ENCODE measurements around the gene DNAAF5.
"Not testable (repeated sequence)": the region's sequence is repeated elsewhere in the genome, so short reads cannot be mapped to it uniquely, and the experiment has no call there.

Gene DNAAF5

GRCh38 chr7:730501-731439 is 4.3 kb downstream of the DNAAF5 start:
- DNase-seq, result no peak

- DNase-seq, result no peak
Measured at GRCh38 chr7:731440-732085, 5.1 kb downstream of the DNAAF5 start.

- peak; percentile 39 for DNase-seq
Measured at GRCh38 chr7:732094-732541, 5.6 kb downstream of the DNAAF5 start.

- DNase-seq, result no peak
Measured at GRCh38 chr7:732556-732955, 6.1 kb downstream of the DNAAF5 start.

GRCh38 chr7:734214-734613 is 7.7 kb downstream of the DNAAF5 start:
- DNase-seq, result no peak

GRCh38 chr7:734808-735207 is 8.3 kb downstream of the DNAAF5 start:
- DNase-seq, result no peak

- no peak for DNase-seq
Measured at GRCh38 chr7:738241-738640, 11.7 kb downstream of the DNAAF5 start.

- DNase-seq, result no peak
Measured at GRCh38 chr7:738723-739454, 12.4 kb downstream of the DNAAF5 start.

- no peak for DNase-seq
Measured at GRCh38 chr7:739455-739982, 13.0 kb downstream of the DNAAF5 start.

GRCh38 chr7:739983-740942 is 13.8 kb downstream of the DNAAF5 start:
- DNase-seq, result no peak

GRCh38 chr7:741191-741671 is 14.7 kb downstream of the DNAAF5 start:
- no peak for DNase-seq

- no peak for DNase-seq
Measured at GRCh38 chr7:741850-742249, 15.4 kb downstream of the DNAAF5 start.

- DNase-seq, result no peak
Measured at GRCh38 chr7:742791-743190, 16.3 kb downstream of the DNAAF5 start.

GRCh38 chr7:743341-744127 is 17.0 kb downstream of the DNAAF5 start:
- not testable (repeated sequence) for DNase-seq

- not testable (repeated sequence) for DNase-seq
Measured at GRCh38 chr7:744128-744520, 17.6 kb downstream of the DNAAF5 start.

- DNase-seq, result no peak
Measured at GRCh38 chr7:744854-745430, 18.4 kb downstream of the DNAAF5 start.

- DNase-seq, result no peak
Measured at GRCh38 chr7:745431-746154, 19.1 kb downstream of the DNAAF5 start.

- no peak for DNase-seq
Measured at GRCh38 chr7:746155-747061, 19.9 kb downstream of the DNAAF5 start.

GRCh38 chr7:747186-747585 is 20.7 kb downstream of the DNAAF5 start:
- DNase-seq, result no peak
